Muscle of leg (tissue), 11 donors: ENCODE data around the gene EGLN1. TPM values are rescaled to one million over a fixed set of nuclear protein-coding genes. Genes with fewer than 3 reads are reported as not detected.

Source experiments
- DNase-seq: peaks from one replicate; pipeline ENCODE4 v3.0.0; 2013
- H3K27ac ChIP-seq: one replicate; pipeline ENCODE4 v1.5.1; 2013; ENCODE audit warnings: mild to moderate bottlenecking, low read length, control low read depth
- H3K27me3 ChIP-seq: one replicate; pipeline ENCODE4 v1.6.1; 2013; ENCODE audit warnings: low read length; ENCODE audit not compliant: control insufficient read depth, insufficient read depth
- H3K36me3 ChIP-seq: one replicate; pipeline ENCODE4 v1.6.1; 2013; ENCODE audit warnings: low read length; ENCODE audit not compliant: control insufficient read depth, insufficient read depth
- H3K4me1 ChIP-seq: one replicate; pipeline ENCODE4 v1.6.1; 2013; ENCODE audit warnings: low read length; ENCODE audit not compliant: control insufficient read depth, insufficient read depth
- H3K4me3 ChIP-seq: one replicate; pipeline ENCODE4 v1.5.1; 2013; ENCODE audit warnings: low read length, control low read depth
- H3K9me3 ChIP-seq: replicated peaks from 2 replicates; pipeline ENCODE4 v1.6.1; 2013; ENCODE audit warnings: low read depth, low read length; ENCODE audit not compliant: control insufficient read depth
- WGBS: methylation state at CpG from one replicate; pipeline ENCODE4 v1.1.5; 2013; ENCODE audit warnings: missing lambda C conversion rate; ENCODE audit not compliant: insufficient coverage; 5-methylcytosine and 5-hydroxymethylcytosine counted together
- polyA plus RNA-seq, 8 donors: library from polyadenylated mRNA; unstranded; fragments of 120-200 nt; gene quantifications; one replicate each; pipeline versions ENCODE4 v1.2.1 to v1.2.3, GENCODE V29; 2013; ENCODE audit warnings: inconsistent platforms in 1 of 8, low replicate concordance in 1 of 8; ENCODE audit not compliant: insufficient read length in 8 of 8, insufficient read depth in 1 of 8
- total RNA-seq: library from RNA; stranded (reverse); fragments of 120-200 nt; gene quantifications from one replicate; pipeline ENCODE4 v1.2.4, GENCODE V29; 2013

EGLN1 gene
- total and polyA plus RNA-seq, 9 donors, result 35.7 to 47.9 (median 40.7) TPM

- Histone ChIP-seq H3K9me3 (no peaks in the 10 kb centered on the region), H3K36me3 (peaks cover 2% of the 10 kb centered on the region), H3K27me3 (no peaks in the 10 kb centered on the region), H3K4me1 (peaks cover 26% of the 10 kb centered on the region), H3K27ac (no peak overlapping the region), H3K4me3 (peak overlapping the region; percentile 87)
- no peak for DNase-seq
- 71% methylated on average over 12 of the region's 21 CpGs for WGBS
Measured at GRCh38 chr1:231335663-231336602, 86.2 kb downstream of the EGLN1 start.

- H3K27me3 ChIP-seq, result no peaks in the 10 kb centered on the region
- no peak for DNase-seq
- WGBS, result no CpG with 5 or more reads among the region's 6 CpGs
- H3K36me3 ChIP-seq, result peaks cover 2% of the 10 kb centered on the region
- no peaks in the 10 kb centered on the region for H3K9me3 ChIP-seq
- no peak overlapping the region for H3K4me3 ChIP-seq
- H3K4me1 ChIP-seq, result peaks cover 26% of the 10 kb centered on the region
- no peak overlapping the region for H3K27ac ChIP-seq
Measured at GRCh38 chr1:231334952-231335351, 87.1 kb downstream of the EGLN1 start.

- no peak overlapping the region for H3K27ac ChIP-seq
- peaks cover 21% of the 10 kb centered on the region for H3K4me1 ChIP-seq
- WGBS, result 80% methylated on average over 1 of the region's 1 CpG
- peaks cover 2% of the 10 kb centered on the region for H3K36me3 ChIP-seq
- DNase-seq, result no peak
- no peak overlapping the region for H3K4me3 ChIP-seq
- no peaks in the 10 kb centered on the region for H3K27me3 ChIP-seq
- no peaks in the 10 kb centered on the region for H3K9me3 ChIP-seq
Measured at GRCh38 chr1:231334079-231334666, 87.9 kb downstream of the EGLN1 start.

GRCh38 chr1:231332761-231333160 lies 89.3 kb downstream of the EGLN1 start:
- Histone ChIP-seq H3K4me3 (no peak overlapping the region), H3K9me3 (no peaks in the 10 kb centered on the region), H3K27ac (no peak overlapping the region), H3K27me3 (no peaks in the 10 kb centered on the region), H3K36me3 (peaks cover 2% of the 10 kb centered on the region), H3K4me1 (peaks cover 20% of the 10 kb centered on the region)
- no peak for DNase-seq
- WGBS, result no CpG with 5 or more reads among the region's 1 CpG

- no peaks in the 10 kb centered on the region for H3K4me1 ChIP-seq
- no peaks in the 10 kb centered on the region for H3K9me3 ChIP-seq
- no peaks in the 10 kb centered on the region for H3K36me3 ChIP-seq
- no CpG with 5 or more reads among the region's 7 CpGs for WGBS
- H3K4me3 ChIP-seq, result no peak overlapping the region
- H3K27ac ChIP-seq, result no peak overlapping the region
- no peak for DNase-seq
- no peaks in the 10 kb centered on the region for H3K27me3 ChIP-seq
Measured at GRCh38 chr1:231329483-231329882, 92.6 kb downstream of the EGLN1 start.

GRCh38 chr1:231327617-231328016 lies 94.5 kb downstream of the EGLN1 start:
- no peak for DNase-seq
- WGBS, result 75% methylated on average over 2 of the region's 5 CpGs
- H3K4me3 ChIP-seq, result no peak overlapping the region
- no peaks in the 10 kb centered on the region for H3K4me1 ChIP-seq
- H3K9me3 ChIP-seq, result no peaks in the 10 kb centered on the region
- H3K27me3 ChIP-seq, result no peaks in the 10 kb centered on the region
- no peak overlapping the region for H3K27ac ChIP-seq
- no peaks in the 10 kb centered on the region for H3K36me3 ChIP-seq

- 20% methylated on average over 1 of the region's 1 CpG for WGBS
- H3K27me3 ChIP-seq, result no peaks in the 10 kb centered on the region
- no peaks in the 10 kb centered on the region for H3K36me3 ChIP-seq
- no peak overlapping the region for H3K4me3 ChIP-seq
- no peak overlapping the region for H3K27ac ChIP-seq
- H3K4me1 ChIP-seq, result no peaks in the 10 kb centered on the region
- no peaks in the 10 kb centered on the region for H3K9me3 ChIP-seq
- DNase-seq, result no peak
Measured at GRCh38 chr1:231326248-231326647, 95.8 kb downstream of the EGLN1 start.

- Histone ChIP-seq H3K36me3 (no peaks in the 10 kb centered on the region), H3K4me1 (no peaks in the 10 kb centered on the region), H3K4me3 (no peak overlapping the region), H3K27me3 (no peaks in the 10 kb centered on the region), H3K27ac (no peak overlapping the region), H3K9me3 (no peaks in the 10 kb centered on the region)
- 100% methylated on average over 1 of the region's 5 CpGs for WGBS
- no peak for DNase-seq
Measured at GRCh38 chr1:231324660-231325059, 97.4 kb downstream of the EGLN1 start.

- Histone ChIP-seq H3K27ac (no peak overlapping the region), H3K9me3 (no peaks in the 10 kb centered on the region), H3K4me1 (no peaks in the 10 kb centered on the region), H3K27me3 (no peaks in the 10 kb centered on the region), H3K36me3 (no peaks in the 10 kb centered on the region), H3K4me3 (no peak overlapping the region)
- WGBS, result 78% methylated on average over 6 of the region's 7 CpGs
- no peak for DNase-seq
Measured at GRCh38 chr1:231322880-231323530, 99.1 kb downstream of the EGLN1 start.

GRCh38 chr1:231319080-231319479 lies 103.0 kb downstream of the EGLN1 start:
- H3K9me3 ChIP-seq, result no peaks in the 10 kb centered on the region
- DNase-seq, result no peak
- H3K4me3 ChIP-seq, result no peak overlapping the region
- no peak overlapping the region for H3K27ac ChIP-seq
- no peaks in the 10 kb centered on the region for H3K27me3 ChIP-seq
- WGBS, result 87% methylated on average over 4 of the region's 9 CpGs
- no peaks in the 10 kb centered on the region for H3K36me3 ChIP-seq
- no peaks in the 10 kb centered on the region for H3K4me1 ChIP-seq
